GM18507 (cell line): ENCODE results near the gene LIAS.

ENCODE experiments used
- DNase-seq: peaks from one replicate; pipeline ENCODE4 v3.0.0; 2011; ENCODE audit warnings: low read depth; ENCODE audit not compliant: insufficient read length; ENCODE audit errors: extremely low spot score
- FAIRE-seq: peaks from 2 replicates; lab custom pipeline; 2011; peaks lifted over from hg19 to GRCh38; lab: Jason Lieb, UNC

Gene LIAS

GRCh38 chr4:39525822-39526690, 67.2 kb downstream of the LIAS start:
- FAIRE-seq: peak; percentile 18

GRCh38 chr4:39526765-39527295, 68.0 kb downstream of the LIAS start:
- FAIRE-seq (peak; percentile 50), DNase-seq (peak; percentile 12)

More at GRCh38 chr4:39525822-39526690, 67.2 kb downstream of the LIAS start:
- DNase-seq: no peak

- peak; percentile 99 for DNase-seq
- peak; percentile 96 for FAIRE-seq
Observed at GRCh38 chr4:39527296-39528060, 68.6 kb downstream of the LIAS start, which contains the start of gene UGDH. UGDH (minus strand) TSS chr4:39527439; CDS start chr4:39521512, 5,927 bp downstream.

- FAIRE-seq (no peak), DNase-seq (no peak)
Observed at GRCh38 chr4:39528061-39528465, 69.2 kb downstream of the LIAS start.
